Measurements from ENCODE around the gene SRGAP3.

SRGAP3 gene

DNA sequence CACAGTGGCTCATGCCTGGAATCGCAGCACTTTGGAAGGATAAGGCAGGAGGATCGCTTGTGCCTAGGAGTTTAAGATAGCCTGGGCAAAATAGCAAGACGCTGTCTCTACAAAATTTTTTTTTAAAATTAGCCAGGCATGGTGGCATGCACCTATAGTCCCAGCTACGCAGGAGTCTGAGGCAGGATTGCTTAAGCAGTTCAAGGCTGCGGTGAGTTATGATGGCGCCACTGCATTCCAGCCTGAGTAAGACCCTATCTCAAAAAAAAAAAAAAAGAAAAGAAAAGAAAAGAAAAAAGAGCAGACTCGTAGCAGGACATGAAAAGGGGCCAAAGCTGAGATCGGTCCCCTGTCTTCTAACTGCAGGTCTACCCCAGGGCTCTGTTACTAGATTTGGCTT, 18.9 kb downstream of the SRGAP3 start:
- Histone ChIP-seq H3K9ac (ENCODE audit: low read length in 5 of 5) (no peak overlapping the region), H3K4me3 (ENCODE audit: low read depth in 1 of 5, low read length in 5 of 5) (no peak overlapping the region), H3K4me1 (ENCODE audit: control insufficient read depth in 5 of 5, insufficient read depth in 5 of 5, low read length in 5 of 5) (peaks cover 0 to 6% (median 3%) of the 10 kb centered on the region in 5 donors), H3K9me3 (ENCODE audit: control insufficient read depth in 5 of 5, low read length in 5 of 5) (no peaks in the 10 kb centered on the region), H3K27ac (ENCODE audit: low read depth, low read length) (no peak overlapping the region), H3K27me3 (ENCODE audit: control insufficient read depth in 5 of 5, insufficient read depth in 4 of 5, low read length in 5 of 5) (no peaks in the 10 kb centered on the region), H3K36me3 (ENCODE audit: control insufficient read depth in 5 of 5, insufficient read depth in 5 of 5, low read length in 5 of 5) (no peaks in the 10 kb centered on the region)

DNA sequence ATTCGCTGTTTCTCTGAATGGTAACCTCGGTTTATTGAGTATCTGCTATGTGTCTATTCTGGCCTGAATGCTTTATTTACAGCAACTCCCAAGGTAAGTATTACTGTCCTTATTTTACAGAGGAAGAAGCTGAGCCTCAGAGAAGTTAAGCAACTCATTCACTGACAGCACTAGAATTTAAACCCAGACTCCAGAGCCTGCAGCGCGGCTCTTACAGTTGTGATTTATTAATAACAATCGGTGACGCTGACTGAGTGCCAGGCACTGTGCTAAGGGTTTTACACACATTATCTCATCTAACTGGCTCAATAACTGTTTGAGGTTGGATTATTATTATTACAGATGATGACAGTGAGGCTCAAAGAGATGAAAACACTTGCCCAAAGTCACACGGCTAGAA, 19.6 kb downstream of the SRGAP3 start:
- no peak overlapping the region for H3K9ac ChIP-seq (ENCODE audit: low read length in 5 of 5)
- no peaks in the 10 kb centered on the region for H3K27me3 ChIP-seq (ENCODE audit: control insufficient read depth in 5 of 5, insufficient read depth in 4 of 5, low read length in 5 of 5)
- H3K9me3 ChIP-seq (ENCODE audit: control insufficient read depth in 5 of 5, low read length in 5 of 5): no peaks in the 10 kb centered on the region
- no peak overlapping the region for H3K4me3 ChIP-seq (ENCODE audit: low read depth in 1 of 5, low read length in 5 of 5)
- no peak overlapping the region for H3K27ac ChIP-seq (ENCODE audit: low read depth, low read length)
- H3K4me1 ChIP-seq (ENCODE audit: control insufficient read depth in 5 of 5, insufficient read depth in 5 of 5, low read length in 5 of 5): peaks cover 0 to 6% (median 3%) of the 10 kb centered on the region in 5 donors
- H3K36me3 ChIP-seq (ENCODE audit: control insufficient read depth in 5 of 5, insufficient read depth in 5 of 5, low read length in 5 of 5): no peaks in the 10 kb centered on the region

DNA sequence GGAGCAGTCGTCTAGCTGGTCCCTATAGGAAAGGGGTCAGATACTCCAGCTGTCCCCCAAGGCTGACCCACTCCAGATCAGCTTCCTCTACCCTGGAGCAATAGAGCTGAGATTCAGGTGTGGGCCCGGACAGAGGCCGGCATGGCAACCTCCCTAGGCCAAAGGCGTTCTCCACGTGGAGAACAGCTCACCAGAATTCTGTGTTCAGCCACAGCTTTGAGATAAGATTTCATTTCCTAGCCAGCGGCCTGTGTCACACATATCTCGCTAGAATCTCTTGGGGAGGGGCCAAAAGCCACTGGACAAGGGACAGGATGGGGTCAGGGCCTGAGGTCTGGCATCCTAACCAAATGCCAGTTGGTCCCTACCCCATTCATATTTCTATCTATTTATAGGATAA, 20.1 kb downstream of the SRGAP3 start:
- no peak overlapping the region for H3K27ac ChIP-seq (ENCODE audit: low read depth, low read length)

GRCh38 chr3:9226326-9226725, 23.1 kb downstream of the SRGAP3 start:
- Histone ChIP-seq H3K9ac (ENCODE audit: low read length in 5 of 5) (no peak overlapping the region), H3K4me3 (ENCODE audit: low read depth in 1 of 5, low read length in 5 of 5) (no peak overlapping the region), H3K9me3 (ENCODE audit: control insufficient read depth in 5 of 5, low read length in 5 of 5) (no peaks in the 10 kb centered on the region), H3K27me3 (ENCODE audit: control insufficient read depth in 5 of 5, insufficient read depth in 4 of 5, low read length in 5 of 5) (no peaks in the 10 kb centered on the region), H3K27ac (ENCODE audit: low read depth, low read length) (no peak overlapping the region), H3K36me3 (ENCODE audit: control insufficient read depth in 5 of 5, insufficient read depth in 5 of 5, low read length in 5 of 5) (no peaks in the 10 kb centered on the region), H3K4me1 (ENCODE audit: control insufficient read depth in 5 of 5, insufficient read depth in 5 of 5, low read length in 5 of 5) (peaks cover 0 to 6% (median 3%) of the 10 kb centered on the region in 5 donors)

More for the DNA sequence above, 20.1 kb downstream of the SRGAP3 start:
- Histone ChIP-seq H3K36me3 (ENCODE audit: control insufficient read depth in 5 of 5, insufficient read depth in 5 of 5, low read length in 5 of 5) (no peaks in the 10 kb centered on the region), H3K27me3 (ENCODE audit: control insufficient read depth in 5 of 5, insufficient read depth in 4 of 5, low read length in 5 of 5) (no peaks in the 10 kb centered on the region), H3K4me1 (ENCODE audit: control insufficient read depth in 5 of 5, insufficient read depth in 5 of 5, low read length in 5 of 5) (peaks cover 0 to 6% (median 3%) of the 10 kb centered on the region in 5 donors), H3K9ac (ENCODE audit: low read length in 5 of 5) (peak overlapping the region in 1 of 5 donors; percentile 24), H3K4me3 (ENCODE audit: low read depth in 1 of 5, low read length in 5 of 5) (no peak overlapping the region), H3K9me3 (ENCODE audit: control insufficient read depth in 5 of 5, low read length in 5 of 5) (no peaks in the 10 kb centered on the region)

DNA sequence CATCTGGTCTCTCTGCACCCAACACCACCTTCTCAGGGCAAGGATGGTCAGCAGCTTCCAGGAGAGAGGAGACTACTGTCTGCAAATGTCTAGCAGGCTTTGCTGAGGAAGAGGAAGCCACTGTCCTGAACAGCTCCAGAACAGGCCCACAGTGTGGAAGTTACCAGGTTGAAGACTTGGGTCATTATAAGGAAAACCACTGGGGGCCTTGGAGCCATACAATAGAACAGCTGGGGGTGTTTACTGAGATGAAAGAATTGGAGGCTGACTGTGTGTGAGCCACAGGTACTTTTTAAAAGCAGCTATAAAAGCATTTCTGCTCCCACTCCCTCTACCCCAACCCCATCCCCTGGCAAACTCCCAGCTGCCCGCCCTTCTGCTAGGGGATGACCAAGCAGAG, 24.2 kb downstream of the SRGAP3 start:
- Histone ChIP-seq H3K9ac (ENCODE audit: low read length in 5 of 5) (no peak overlapping the region), H3K36me3 (ENCODE audit: control insufficient read depth in 5 of 5, insufficient read depth in 5 of 5, low read length in 5 of 5) (no peaks in the 10 kb centered on the region), H3K27me3 (ENCODE audit: control insufficient read depth in 5 of 5, insufficient read depth in 4 of 5, low read length in 5 of 5) (no peaks in the 10 kb centered on the region), H3K4me1 (ENCODE audit: control insufficient read depth in 5 of 5, insufficient read depth in 5 of 5, low read length in 5 of 5) (no peaks in the 10 kb centered on the region), H3K4me3 (ENCODE audit: low read depth in 1 of 5, low read length in 5 of 5) (no peak overlapping the region), H3K27ac (ENCODE audit: low read depth, low read length) (no peak overlapping the region), H3K9me3 (ENCODE audit: control insufficient read depth in 5 of 5, low read length in 5 of 5) (no peaks in the 10 kb centered on the region)

GRCh38 chr3:9224490-9224889, 25.0 kb downstream of the SRGAP3 start:
- no peaks in the 10 kb centered on the region for H3K9me3 ChIP-seq (ENCODE audit: control insufficient read depth in 5 of 5, low read length in 5 of 5)
- no peaks in the 10 kb centered on the region for H3K4me1 ChIP-seq (ENCODE audit: control insufficient read depth in 5 of 5, insufficient read depth in 5 of 5, low read length in 5 of 5)
- no peaks in the 10 kb centered on the region for H3K27me3 ChIP-seq (ENCODE audit: control insufficient read depth in 5 of 5, insufficient read depth in 4 of 5, low read length in 5 of 5)
- H3K4me3 ChIP-seq (ENCODE audit: low read depth in 1 of 5, low read length in 5 of 5): no peak overlapping the region
- H3K36me3 ChIP-seq (ENCODE audit: control insufficient read depth in 5 of 5, insufficient read depth in 5 of 5, low read length in 5 of 5): no peaks in the 10 kb centered on the region
- H3K27ac ChIP-seq (ENCODE audit: low read depth, low read length): no peak overlapping the region
- no peak overlapping the region for H3K9ac ChIP-seq (ENCODE audit: low read length in 5 of 5)

DNA sequence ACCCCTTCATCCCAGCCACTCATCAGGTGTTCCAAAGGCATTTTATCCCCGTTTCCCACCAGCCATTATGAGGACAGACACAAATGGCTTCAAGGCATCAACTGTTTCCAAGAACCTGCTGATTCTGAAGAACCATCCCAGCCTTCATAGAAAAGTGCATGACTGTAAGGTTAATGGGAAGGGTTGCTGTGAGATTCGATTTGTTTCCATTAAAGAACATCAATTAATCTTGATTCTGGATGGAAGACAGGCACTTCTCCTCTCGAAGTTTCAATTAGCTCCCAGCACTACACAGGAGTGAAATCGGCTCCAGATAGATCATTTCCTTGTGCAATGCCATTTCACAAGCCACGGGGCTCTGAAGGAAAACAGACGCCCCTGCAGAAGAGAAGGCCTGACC, 25.8 kb downstream of the SRGAP3 start:
- H3K9me3 ChIP-seq (ENCODE audit: control insufficient read depth in 5 of 5, low read length in 5 of 5): no peaks in the 10 kb centered on the region

GRCh38 chr3:9222956-9223639, 26.3 kb downstream of the SRGAP3 start:
- Histone ChIP-seq H3K9me3 (ENCODE audit: control insufficient read depth in 5 of 5, low read length in 5 of 5) (no peaks in the 10 kb centered on the region), H3K9ac (ENCODE audit: low read length in 5 of 5) (no peak overlapping the region), H3K4me1 (ENCODE audit: control insufficient read depth in 5 of 5, insufficient read depth in 5 of 5, low read length in 5 of 5) (no peaks in the 10 kb centered on the region), H3K36me3 (ENCODE audit: control insufficient read depth in 5 of 5, insufficient read depth in 5 of 5, low read length in 5 of 5) (no peaks in the 10 kb centered on the region), H3K27ac (ENCODE audit: low read depth, low read length) (no peak overlapping the region), H3K27me3 (ENCODE audit: control insufficient read depth in 5 of 5, insufficient read depth in 4 of 5, low read length in 5 of 5) (no peaks in the 10 kb centered on the region), H3K4me3 (ENCODE audit: low read depth in 1 of 5, low read length in 5 of 5) (no peak overlapping the region)

More for the DNA sequence above, 25.8 kb downstream of the SRGAP3 start:
- Histone ChIP-seq H3K4me1 (ENCODE audit: control insufficient read depth in 5 of 5, insufficient read depth in 5 of 5, low read length in 5 of 5) (no peaks in the 10 kb centered on the region), H3K9ac (ENCODE audit: low read length in 5 of 5) (no peak overlapping the region), H3K27me3 (ENCODE audit: control insufficient read depth in 5 of 5, insufficient read depth in 4 of 5, low read length in 5 of 5) (no peaks in the 10 kb centered on the region), H3K4me3 (ENCODE audit: low read depth in 1 of 5, low read length in 5 of 5) (no peak overlapping the region), H3K36me3 (ENCODE audit: control insufficient read depth in 5 of 5, insufficient read depth in 5 of 5, low read length in 5 of 5) (no peaks in the 10 kb centered on the region), H3K27ac (ENCODE audit: low read depth, low read length) (no peak overlapping the region)

DNA sequence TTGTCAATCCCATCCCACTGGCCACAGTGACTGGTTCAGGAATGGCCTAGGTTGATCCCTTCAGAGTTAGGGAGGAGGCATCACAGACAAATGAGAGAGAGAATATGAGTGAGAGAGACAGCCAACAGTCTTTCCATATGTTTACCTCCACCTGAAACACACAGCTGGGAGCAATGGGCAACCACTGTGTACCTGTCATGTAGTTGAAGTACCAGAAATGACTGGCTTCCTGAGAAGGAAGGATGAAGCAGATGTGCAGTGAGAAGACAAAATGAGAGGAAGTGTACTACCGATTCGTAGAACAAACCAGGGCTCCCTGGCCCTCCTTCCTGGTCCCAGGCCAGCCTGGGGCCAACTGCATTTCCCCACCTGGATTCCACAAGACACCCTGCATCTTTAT, 27.4 kb downstream of the SRGAP3 start:
- no peaks in the 10 kb centered on the region for H3K4me1 ChIP-seq (ENCODE audit: control insufficient read depth in 5 of 5, insufficient read depth in 5 of 5, low read length in 5 of 5)

GRCh38 chr3:9218514-9218846, 31.0 kb downstream of the SRGAP3 start:
- Histone ChIP-seq H3K4me1 (ENCODE audit: control insufficient read depth in 5 of 5, insufficient read depth in 5 of 5, low read length in 5 of 5) (no peaks in the 10 kb centered on the region), H3K27ac (ENCODE audit: low read depth, low read length) (no peak overlapping the region), H3K9ac (ENCODE audit: low read length in 5 of 5) (no peak overlapping the region), H3K9me3 (ENCODE audit: control insufficient read depth in 5 of 5, low read length in 5 of 5) (no peaks in the 10 kb centered on the region), H3K4me3 (ENCODE audit: low read depth in 1 of 5, low read length in 5 of 5) (no peak overlapping the region), H3K27me3 (ENCODE audit: control insufficient read depth in 5 of 5, insufficient read depth in 4 of 5, low read length in 5 of 5) (no peaks in the 10 kb centered on the region), H3K36me3 (ENCODE audit: control insufficient read depth in 5 of 5, insufficient read depth in 5 of 5, low read length in 5 of 5) (no peaks in the 10 kb centered on the region)

More for the DNA sequence above, 27.4 kb downstream of the SRGAP3 start:
- H3K4me3 ChIP-seq (ENCODE audit: low read depth in 1 of 5, low read length in 5 of 5): no peak overlapping the region
- no peaks in the 10 kb centered on the region for H3K27me3 ChIP-seq (ENCODE audit: control insufficient read depth in 5 of 5, insufficient read depth in 4 of 5, low read length in 5 of 5)
- H3K9me3 ChIP-seq (ENCODE audit: control insufficient read depth in 5 of 5, low read length in 5 of 5): no peaks in the 10 kb centered on the region
- no peak overlapping the region for H3K9ac ChIP-seq (ENCODE audit: low read length in 5 of 5)
- H3K27ac ChIP-seq (ENCODE audit: low read depth, low read length): no peak overlapping the region
- no peaks in the 10 kb centered on the region for H3K36me3 ChIP-seq (ENCODE audit: control insufficient read depth in 5 of 5, insufficient read depth in 5 of 5, low read length in 5 of 5)
